A673 (cell line): Measurements from ENCODE around the gene CAST. TPM values are rescaled to one million over a fixed set of nuclear protein-coding genes. Genes with fewer than 3 reads are reported as not detected.

Experiments used
- BruUV-seq: library from RNA; stranded (reverse); fragments of 400-500 nt; replicated peaks from 2 replicates; lab custom pipeline; 2021; lab: Mats Ljungman, UMichigan
- CTCF ChIA-PET: fragments of 300-600 bp; sonication (Branson Sonifier 250); formaldehyde crosslinking; loops from one replicate; lab custom pipeline; 2022; ENCODE audit warnings: antibody characterized with exemption; lab: Charles Lee
- POLR2A ChIA-PET: fragments of 300-600 bp; sonication (Branson Sonifier 250); formaldehyde crosslinking; loops from one replicate; lab custom pipeline; 2022; ENCODE audit warnings: antibody characterized with exemption; ENCODE audit not compliant: low non-redundant PET; lab: Charles Lee
- DNase-seq: peaks from one replicate; pipeline ENCODE4 v3.0.0-alpha.2; 2015; ENCODE audit warnings: low spot score
- H3K27ac ChIP-seq: fragments of 200-600 bp; sonication (generic); 2 replicates; pipeline ENCODE4 v1.5.1; 2016; ENCODE audit warnings: mixed run types, low read depth, mild to moderate bottlenecking, mixed read lengths, antibody characterized with exemption, low read length; ENCODE audit not compliant: poor library complexity, severe bottlenecking
- H3K27me3 ChIP-seq: fragments of 200-600 bp; sonication (generic); replicated peaks from 2 replicates; pipeline ENCODE4 v1.6.1; 2017; ENCODE audit warnings: mixed run types, low read depth, mild to moderate bottlenecking, mixed read lengths, antibody characterized with exemption, low read length; ENCODE audit not compliant: insufficient read depth, poor library complexity
- H3K36me3 ChIP-seq: fragments of 200-600 bp; sonication (generic); 2 replicates; pipeline ENCODE4 v1.6.1; 2016; ENCODE audit warnings: mixed run types, mild to moderate bottlenecking, mixed read lengths, antibody characterized with exemption, low read length; ENCODE audit not compliant: insufficient read depth, poor library complexity, severe bottlenecking
- H3K4me1 ChIP-seq: fragments of 200-600 bp; sonication (generic); 2 replicates; pipeline ENCODE4 v1.6.1; 2017; ENCODE audit warnings: mixed run types, mild to moderate bottlenecking, mixed read lengths, antibody characterized with exemption, low read length; ENCODE audit not compliant: insufficient read depth, poor library complexity, severe bottlenecking
- H3K4me3 ChIP-seq: fragments of 200-600 bp; sonication (generic); 2 replicates; pipeline ENCODE4 v1.5.1; 2016; ENCODE audit warnings: low read depth, mixed run types, mild to moderate bottlenecking, mixed read lengths, low read length; ENCODE audit not compliant: poor library complexity, severe bottlenecking
- H3K9me3 ChIP-seq: fragments of 200-600 bp; sonication (generic); 2 replicates; pipeline ENCODE4 v1.6.1; 2016; ENCODE audit warnings: mixed run types, low read depth, mild to moderate bottlenecking, mixed read lengths, antibody characterized with exemption, low read length; ENCODE audit not compliant: poor library complexity, severe bottlenecking
- EZH2 ChIP-seq: fragments of 200-600 bp; sonication (generic); IDR thresholded peaks from 2 replicates; pipeline ENCODE4 v1.6.1; 2017; ENCODE audit warnings: borderline replicate concordance, low read depth, mild to moderate bottlenecking, mixed read lengths, antibody characterized with exemption, low read length; ENCODE audit not compliant: poor library complexity, severe bottlenecking
- intact Hi-C: fragments of 100-400 bp; cut with micrococcal nuclease; formaldehyde crosslinking; loops from one replicate; pipeline ENCODE4 v1.10.0; 2022; ENCODE audit not compliant: unreplicated experiment
- total RNA-seq: library from RNA; stranded (reverse); gene quantifications from 2 replicates; pipeline ENCODE4 v1.2.3, GENCODE V29; 2021
- TF ChIP-seq, protein P1 (sequence below): fragments of 300-800, 200-600 bp; sonication (generic); conservative IDR thresholded peaks from 2 replicates; pipeline ENCODE4 v1.5.1; 2017; ENCODE audit warnings: low read depth, mild to moderate bottlenecking, antibody characterized with exemption, low read length, moderate library complexity, mixed read lengths

The CAST gene
- total RNA-seq, 1 experiment from 2014 or later, result 66.8 TPM

DNA sequence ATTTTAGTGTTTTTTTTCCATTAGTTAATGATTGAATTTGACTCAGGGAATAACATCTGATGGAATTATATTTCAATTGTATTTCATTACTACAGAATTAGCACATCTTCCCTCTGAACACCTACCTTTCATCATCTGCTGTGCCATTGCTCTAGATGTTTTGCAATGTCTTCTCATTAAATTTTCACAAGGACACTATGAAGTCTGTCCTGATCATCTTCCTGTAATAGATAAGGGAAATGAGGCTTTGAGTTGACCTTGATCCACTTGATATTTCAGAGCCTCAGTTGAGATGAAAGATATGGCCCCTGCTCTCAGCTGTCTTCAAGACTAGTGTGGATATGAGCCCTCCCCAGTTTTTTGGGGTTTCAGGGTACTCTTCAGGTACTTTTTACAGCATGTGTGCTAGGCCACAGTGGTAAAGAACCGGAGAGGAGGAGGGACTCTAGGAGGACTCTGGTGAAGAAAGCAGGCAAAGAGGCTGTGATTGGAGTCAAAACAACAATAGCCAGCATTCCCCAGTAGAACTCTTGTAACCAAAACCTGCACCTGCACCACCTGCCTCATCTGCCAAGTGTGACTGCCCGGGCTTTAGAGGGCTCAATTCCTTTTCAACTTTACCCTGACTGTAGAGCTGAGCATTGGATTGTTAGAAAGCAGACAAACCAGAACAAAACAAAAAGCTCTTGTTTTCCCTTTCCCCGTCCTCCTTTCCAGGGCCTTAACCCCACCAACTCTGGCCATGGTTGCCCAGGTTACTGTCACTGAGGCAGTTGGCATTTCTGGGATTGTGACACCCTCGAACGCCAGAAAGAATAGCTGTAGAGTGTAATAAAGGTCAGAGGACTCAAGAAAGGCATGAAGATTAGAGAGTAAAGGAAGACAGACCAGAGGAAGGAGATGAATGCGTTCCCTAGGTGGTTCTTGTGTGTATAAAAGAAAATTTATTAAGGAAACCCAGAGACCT is 89.3 kb downstream of the CAST start:
- Histone ChIP-seq H3K4me1 (peaks cover 4% of the 10 kb centered on the region), H3K36me3 (peaks cover 27% of the 10 kb centered on the region), H3K27ac (no peak overlapping the region), H3K27me3 (no peaks in the 10 kb centered on the region), H3K4me3 (no peak overlapping the region), H3K9me3 (no peaks in the 10 kb centered on the region)
- intact Hi-C loops, result loop anchor here (1.0 to 5.0 kb wide), 3 partner anchors 246 to 411 kb away; partner anchors contain the start of gene LIX1
- BruUV-seq, result no TSS peak
- no peak for TF ChIP-seq EZH2
- TF ChIP-seq, protein P1, sequence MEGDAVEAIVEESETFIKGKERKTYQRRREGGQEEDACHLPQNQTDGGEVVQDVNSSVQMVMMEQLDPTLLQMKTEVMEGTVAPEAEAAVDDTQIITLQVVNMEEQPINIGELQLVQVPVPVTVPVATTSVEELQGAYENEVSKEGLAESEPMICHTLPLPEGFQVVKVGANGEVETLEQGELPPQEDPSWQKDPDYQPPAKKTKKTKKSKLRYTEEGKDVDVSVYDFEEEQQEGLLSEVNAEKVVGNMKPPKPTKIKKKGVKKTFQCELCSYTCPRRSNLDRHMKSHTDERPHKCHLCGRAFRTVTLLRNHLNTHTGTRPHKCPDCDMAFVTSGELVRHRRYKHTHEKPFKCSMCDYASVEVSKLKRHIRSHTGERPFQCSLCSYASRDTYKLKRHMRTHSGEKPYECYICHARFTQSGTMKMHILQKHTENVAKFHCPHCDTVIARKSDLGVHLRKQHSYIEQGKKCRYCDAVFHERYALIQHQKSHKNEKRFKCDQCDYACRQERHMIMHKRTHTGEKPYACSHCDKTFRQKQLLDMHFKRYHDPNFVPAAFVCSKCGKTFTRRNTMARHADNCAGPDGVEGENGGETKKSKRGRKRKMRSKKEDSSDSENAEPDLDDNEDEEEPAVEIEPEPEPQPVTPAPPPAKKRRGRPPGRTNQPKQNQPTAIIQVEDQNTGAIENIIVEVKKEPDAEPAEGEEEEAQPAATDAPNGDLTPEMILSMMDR, result no peak
- CTCF ChIA-PET, result interaction anchor here (0.9 to 1.3 kb wide), 8 partner anchors 11 to 412 kb away, joined by 3 to 24 read pairs (median 6); partner anchors contain the start of gene LIX1
- DNase-seq, result no peak
- POLR2A ChIA-PET, result interaction anchor here (1.1 kb wide), 1 partner anchor 391 kb away, joined by 15 read pairs; the partner anchor contains the start of gene LIX1

DNA sequence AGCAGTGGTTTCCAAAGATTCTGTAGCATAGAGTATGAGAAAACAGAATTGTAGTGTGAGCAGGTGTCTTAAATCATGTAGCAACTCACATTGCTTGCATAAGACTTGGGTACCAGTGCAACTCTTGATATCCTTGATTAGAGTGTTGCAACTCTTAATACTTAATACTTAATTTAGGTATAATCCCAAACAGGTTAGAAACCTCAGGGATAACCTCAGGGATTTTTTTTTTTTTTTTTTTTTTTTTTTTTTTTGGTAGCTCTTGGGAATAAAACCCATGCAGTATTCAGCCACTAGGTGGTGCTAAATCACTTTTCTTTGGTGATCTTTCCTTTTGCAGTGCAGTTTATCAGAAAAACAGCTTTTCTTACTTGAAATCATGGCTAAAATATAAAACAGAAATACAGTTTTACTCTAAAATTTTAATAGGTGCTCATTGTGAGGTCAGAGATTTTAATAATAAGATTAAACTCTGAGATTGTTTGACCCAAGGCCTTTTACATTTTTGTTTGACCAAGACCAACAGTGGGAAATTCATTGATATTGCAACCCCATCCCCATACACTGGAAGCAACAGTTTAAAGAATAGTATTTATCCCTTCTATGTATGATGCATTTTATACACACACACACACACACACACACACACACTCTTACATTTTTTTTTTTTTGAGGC is 90.3 kb downstream of the CAST start:
- no peak overlapping the region for H3K27ac ChIP-seq
- peaks cover 27% of the 10 kb centered on the region for H3K36me3 ChIP-seq
- H3K4me1 ChIP-seq, result no peaks in the 10 kb centered on the region
- BruUV-seq, result no TSS peak
- no peaks in the 10 kb centered on the region for H3K9me3 ChIP-seq
- POLR2A ChIA-PET, result interaction anchor here (0.6 to 1.1 kb wide), 3 partner anchors 331 to 861 kb away, joined by 5 to 15 read pairs (median 6); partner anchors contain the start of gene LIX1
- H3K27me3 ChIP-seq, result no peaks in the 10 kb centered on the region
- CTCF ChIA-PET, result interaction anchor here (0.6 to 1.3 kb wide), 20 partner anchors 10 to 1709 kb away, joined by 3 to 24 read pairs (median 6); partner anchors contain the start of gene LIX1
- DNase-seq, result peak; percentile 76
- intact Hi-C loops, result loop anchor here (1.0 to 5.0 kb wide), 3 partner anchors 245 to 410 kb away; partner anchors contain the start of gene LIX1
- TF ChIP-seq, protein P1, result peak; percentile 82
- TF ChIP-seq EZH2, result no peak
- no peak overlapping the region for H3K4me3 ChIP-seq

DNA sequence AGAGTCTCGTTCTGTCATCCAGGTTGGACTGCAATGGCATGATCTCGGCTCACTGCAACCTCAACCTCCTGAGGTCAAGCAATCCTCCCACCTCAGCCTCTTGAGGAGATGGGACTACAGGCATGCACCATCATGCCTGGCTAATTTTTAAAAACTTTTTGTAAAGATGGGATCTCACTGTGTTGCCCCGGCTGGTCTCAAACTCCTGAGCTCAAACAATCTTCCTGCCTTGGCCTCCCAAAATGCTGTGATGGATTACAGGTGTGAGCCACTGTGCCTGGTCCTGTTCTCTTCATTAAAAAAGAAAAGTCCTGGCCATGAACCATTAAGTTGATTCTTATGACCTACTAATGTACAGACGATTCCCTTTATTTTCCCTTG is 90.8 kb downstream of the CAST start:
- no peak overlapping the region for H3K27ac ChIP-seq
- intact Hi-C loops, result loop anchor here (5.0 kb wide), 1 partner anchor 244 kb away; no protein-coding TSS in a partner anchor

More for the DNA sequence above, 90.8 kb downstream of the CAST start:
- no peak for DNase-seq
- peaks cover 23% of the 10 kb centered on the region for H3K36me3 ChIP-seq
- H3K4me3 ChIP-seq, result no peak overlapping the region
- ChIA-PET POLR2A (interaction anchor here (0.6 to 1.1 kb wide), 3 partner anchors 331 to 862 kb away, joined by 5 to 15 read pairs (median 6); partner anchors contain the start of gene LIX1), CTCF (interaction anchor here (0.6 to 1.3 kb wide), 18 partner anchors 9 to 1710 kb away, joined by 3 to 24 read pairs (median 6); partner anchors contain the start of gene LIX1)
- H3K4me1 ChIP-seq, result no peaks in the 10 kb centered on the region
- TF ChIP-seq, protein P1, result no peak
- no peak for TF ChIP-seq EZH2
- no TSS peak for BruUV-seq
- no peaks in the 10 kb centered on the region for H3K27me3 ChIP-seq
- no peaks in the 10 kb centered on the region for H3K9me3 ChIP-seq
